Aorta (tissue), 5 donors: Measurements from ENCODE around the gene AAMP. TPM values are rescaled to one million over a fixed set of nuclear protein-coding genes. Genes with fewer than 3 reads are reported as not detected.

Experiments used
- ATAC-seq: fragments of 200-7000 bp; cut with Tn5 transposase; one replicate; pipeline ENCODE4 v1.9.1; 2022; ENCODE audit warnings: moderate library complexity; ENCODE audit not compliant: low FRiP score
- DNase-seq, 2 donors: peaks; one replicate each; pipeline ENCODE4 v3.0.0-alpha.2; 2020
- H3K27ac ChIP-seq, 2 donors: one replicate each; pipeline ENCODE4 v1.5.1; 2013; ENCODE audit warnings: low read length in 2 of 2, mild to moderate bottlenecking in 2 of 2, moderate library complexity in 2 of 2, control low read depth in 1 of 2, inconsistent platforms in 1 of 2, low read depth in 1 of 2
- H3K27me3 ChIP-seq, 2 donors: one replicate each; pipeline ENCODE4 v1.6.1; 2013; ENCODE audit warnings: control low read depth in 1 of 2, low read length in 1 of 2, mild to moderate bottlenecking in 1 of 2, moderate library complexity in 1 of 2; ENCODE audit not compliant: insufficient read depth in 2 of 2, control insufficient read depth in 1 of 2
- H3K36me3 ChIP-seq, 2 donors: one replicate each; pipeline ENCODE4 v1.6.1; 2013; ENCODE audit warnings: control low read depth in 1 of 2, low read length in 1 of 2, mild to moderate bottlenecking in 1 of 2; ENCODE audit not compliant: insufficient read depth in 2 of 2, control insufficient read depth in 1 of 2
- H3K4me1 ChIP-seq, 2 donors: one replicate each; pipeline ENCODE4 v1.6.1; 2013; ENCODE audit warnings: low read length in 2 of 2, control low read depth in 1 of 2, mild to moderate bottlenecking in 1 of 2, moderate library complexity in 1 of 2; ENCODE audit not compliant: insufficient read depth in 2 of 2, control insufficient read depth in 1 of 2
- H3K4me3 ChIP-seq, 2 donors: one replicate each; pipeline ENCODE4 v1.5.1; 2013; ENCODE audit warnings: low read length in 2 of 2, control low read depth in 1 of 2, mild to moderate bottlenecking in 1 of 2
- H3K9me3 ChIP-seq: one replicate; pipeline ENCODE4 v1.6.1; 2013; ENCODE audit warnings: mild to moderate bottlenecking, low read length; ENCODE audit not compliant: control insufficient read depth
- WGBS, 2 donors: extraction: QIAGEN DNeasy Blood & Tissue Kit; methylation state at CpG; one replicate each; pipeline ENCODE4 v1.1.7; 2013; 5-methylcytosine and 5-hydroxymethylcytosine counted together
- intact Hi-C, 2 donors: fragments of 100-400 bp; cut with DNase I; formaldehyde crosslinking; loops; one replicate each; pipeline versions ENCODE4 v1.14.2 to v1.15.0; 2022
- polyA plus RNA-seq, 2 donors: library from polyadenylated mRNA; stranded (reverse); fragments of 200-250 nt; gene quantifications; one replicate each; pipeline ENCODE4 v1.2.3, GENCODE V29; 2013
- total RNA-seq, 2 donors: library from RNA; stranded (reverse); fragmentation: NEBNext Ultra II Directional; extraction: Animal tissue kit (Norgen Biotek cat#: 25700); gene quantifications; one replicate each; pipeline ENCODE4 v1.2.1, GENCODE V29; 2021
- donor health status: healthy with polysubstance abuse.
- donor health status: Bipolar disorder and iron deficiency.
- donor health status: DM: no; HTN: no; CAD: no.
- donor health status: DM: no; HTN: no; CAD: no.
- donor health status: DM: yes; HTN: yes; CAD: no.

The AAMP gene
- total and polyA plus RNA-seq, 4 donors = 50.8 to 80.9 (median 57.0) TPM

DNA sequence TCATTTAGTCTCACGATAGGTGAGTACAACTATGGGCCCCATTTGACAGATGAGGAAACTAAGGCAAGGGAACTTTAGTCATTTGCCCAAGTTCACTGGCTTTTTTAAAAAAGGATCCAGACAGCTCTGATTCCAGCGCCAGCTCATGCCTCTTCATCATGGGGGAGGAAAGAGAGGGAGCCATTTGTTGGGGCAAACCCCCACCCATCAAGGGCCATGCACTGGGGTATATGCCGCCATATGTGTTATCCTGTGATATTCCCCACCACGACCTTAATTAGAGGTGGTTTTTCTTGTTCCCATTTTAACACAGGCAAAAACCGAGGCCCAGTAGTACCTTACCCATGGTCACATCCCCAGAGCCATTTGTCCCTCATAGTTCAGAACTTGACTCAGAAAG lies 9.8 kb downstream of the AAMP start:
- no peak overlapping the region for H3K4me3 ChIP-seq
- WGBS, 2 donors = 93 to 95% methylated on average over 5 of the region's 5 CpGs
- H3K9me3 ChIP-seq = no peaks in the 10 kb centered on the region
- intact Hi-C loops = loop anchor here in 1 of 2 donors (10.0 kb wide), 1 partner anchor 305 kb away; the partner anchor contains the start of genes CNOT9 and USP37
- no peaks in the 10 kb centered on the region for H3K27me3 ChIP-seq
- no peak overlapping the region for H3K27ac ChIP-seq
- H3K36me3 ChIP-seq = peaks cover 0 to 4% of the 10 kb centered on the region in 2 donors
- peak in 1 of 2 donors; percentile 33 for DNase-seq
- no peaks in the 10 kb centered on the region for H3K4me1 ChIP-seq
- ATAC-seq = no peak

DNA sequence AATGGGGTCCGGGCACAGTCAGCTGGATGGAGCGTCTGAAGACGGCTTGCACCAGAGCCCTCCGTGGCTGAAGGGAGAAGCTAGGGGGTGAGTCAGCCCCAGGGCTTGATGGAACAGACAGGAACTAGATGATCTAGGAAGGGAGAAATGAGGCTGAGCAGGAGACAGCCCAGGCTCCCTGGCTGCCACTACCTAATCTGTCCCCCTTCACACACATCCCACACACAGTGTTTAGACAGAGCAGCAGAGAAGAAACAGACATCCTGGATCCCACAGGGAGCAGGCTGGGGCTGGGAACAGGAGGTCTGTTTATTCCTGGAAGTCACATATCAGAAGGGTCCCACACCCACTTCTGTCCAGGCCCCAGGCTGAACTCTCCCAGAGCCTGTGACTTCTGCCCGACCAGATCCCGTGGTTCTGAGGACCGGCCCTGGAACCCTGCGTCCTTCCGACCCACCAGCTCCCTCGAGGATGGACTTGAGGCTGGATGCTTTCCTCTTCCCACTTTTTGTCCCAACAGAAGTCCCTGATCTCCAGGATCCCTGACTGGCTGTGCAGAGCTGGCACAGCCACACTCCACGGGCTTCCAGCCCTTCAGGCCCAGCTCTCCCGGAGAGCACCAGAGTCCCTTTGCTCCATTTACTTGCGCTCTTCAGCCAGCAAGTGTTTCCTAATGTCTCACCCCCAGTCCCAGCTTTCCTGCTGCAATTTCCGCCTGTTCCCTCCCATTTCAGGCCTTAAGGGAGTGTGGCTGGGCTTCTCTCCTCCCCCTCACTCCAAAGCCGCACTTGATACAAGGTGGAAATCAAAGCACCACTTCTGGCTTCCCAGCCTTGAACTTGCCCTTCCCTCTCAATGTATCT lies 10.6 kb downstream of the AAMP start:
- intact Hi-C loops = loop anchor here in 1 of 2 donors (5.0 kb wide), 1 partner anchor 72 kb away; no protein-coding TSS in a partner anchor
- no peaks in the 10 kb centered on the region for H3K4me1 ChIP-seq
- 23 to 29% methylated on average over 15 of the region's 15 CpGs for WGBS, 2 donors
- no peaks in the 10 kb centered on the region for H3K27me3 ChIP-seq
- peak overlapping the region in 1 of 2 donors; percentile 23 for H3K27ac ChIP-seq
- no peaks in the 10 kb centered on the region for H3K9me3 ChIP-seq
- DNase-seq = peak; percentile 78 to 81
- peak; percentile 71 for ATAC-seq
- H3K4me3 ChIP-seq = no peak overlapping the region
- H3K36me3 ChIP-seq = peaks cover 1 to 10% of the 10 kb centered on the region in 2 donors

DNA sequence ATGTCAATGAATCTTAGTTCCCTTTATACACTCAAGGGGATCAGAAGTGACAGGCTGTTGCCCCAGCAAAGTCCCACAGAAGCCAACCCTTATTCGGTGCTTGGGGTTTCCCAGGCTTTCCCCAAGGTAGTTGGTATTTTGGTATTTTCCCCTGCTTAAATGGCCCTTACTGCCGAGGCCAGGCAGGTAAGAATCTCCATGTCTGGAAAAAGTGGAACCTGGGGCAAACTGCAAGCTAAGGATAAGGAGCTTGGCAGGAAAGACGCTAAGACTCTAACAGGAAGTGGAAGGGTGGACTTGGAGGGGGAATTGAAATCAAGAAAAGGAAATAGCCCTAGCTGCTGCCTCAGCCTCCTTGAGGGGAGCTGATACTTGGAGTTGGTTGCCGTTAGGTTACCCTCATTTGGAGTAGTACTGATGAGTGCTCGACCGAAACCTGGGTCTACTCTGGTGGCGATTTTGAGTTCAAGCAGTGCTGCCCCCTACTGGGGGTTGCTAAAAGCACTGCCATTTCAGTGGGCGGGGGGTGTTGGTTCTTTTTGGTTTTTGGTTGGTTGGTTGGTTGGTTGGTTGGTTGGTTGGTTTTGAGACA lies 12.5 kb downstream of the AAMP start:
- ATAC-seq = peak; percentile 33
- Histone ChIP-seq H3K9me3 (no peaks in the 10 kb centered on the region), H3K4me3 (no peak overlapping the region), H3K4me1 (no peaks in the 10 kb centered on the region), H3K27ac (no peak overlapping the region), H3K27me3 (no peaks in the 10 kb centered on the region), H3K36me3 (peaks cover 9 to 10% of the 10 kb centered on the region in 2 donors)
- peak in 1 of 2 donors; percentile 67 for DNase-seq
- intact Hi-C loops = loop anchor here in 1 of 2 donors (5.0 kb wide), 1 partner anchor 70 kb away; no protein-coding TSS in a partner anchor
- WGBS, 2 donors = 51 to 52% methylated on average over 8 of the region's 8 CpGs

DNA sequence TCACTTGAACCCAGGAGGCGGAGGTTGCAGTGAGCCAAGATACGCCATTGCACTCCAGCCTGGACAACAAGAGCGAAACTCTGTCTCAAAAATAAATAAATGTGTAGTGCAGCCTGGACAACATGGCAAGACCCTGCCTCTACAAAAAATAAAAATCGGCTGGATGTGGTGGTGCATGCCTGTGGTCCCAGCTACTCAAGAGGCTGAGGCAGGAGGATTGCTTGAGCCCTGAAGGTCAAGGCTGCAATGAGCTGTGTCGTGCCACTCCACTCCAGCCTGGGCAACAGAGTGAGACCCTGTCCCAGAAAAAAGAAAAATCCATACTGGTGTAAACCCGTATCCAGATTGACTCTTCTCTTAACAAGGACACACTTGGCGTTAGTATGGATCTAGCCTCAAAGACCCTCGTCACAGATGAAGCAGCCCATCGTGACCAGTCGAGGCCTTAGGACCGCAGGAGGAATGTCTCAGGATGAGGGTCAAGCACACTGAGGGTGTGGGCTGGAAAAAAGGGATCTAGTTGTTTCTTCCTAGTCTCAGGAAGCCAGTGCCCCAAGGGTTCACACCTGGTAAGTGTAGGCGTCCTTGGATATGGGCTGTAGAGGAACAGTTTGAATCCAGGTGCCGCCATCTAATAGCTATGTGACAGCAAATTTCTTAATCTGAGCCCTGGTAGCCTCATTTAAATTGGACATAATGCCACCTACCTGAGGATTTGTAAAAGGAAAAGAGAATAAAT lies 13.2 kb downstream of the AAMP start:
- H3K4me1 ChIP-seq = no peaks in the 10 kb centered on the region
- 92% methylated on average over 13 of the region's 13 CpGs for WGBS, 2 donors
- peaks cover 10 to 14% of the 10 kb centered on the region in 2 donors for H3K36me3 ChIP-seq
- no peak for ATAC-seq
- peak in 1 of 2 donors; percentile 25 for DNase-seq
- H3K27ac ChIP-seq = no peak overlapping the region
- no peaks in the 10 kb centered on the region for H3K9me3 ChIP-seq
- intact Hi-C loops = loop anchor here in 1 of 2 donors (5.0 kb wide), 1 partner anchor 69 kb away; no protein-coding TSS in a partner anchor
- no peak overlapping the region for H3K4me3 ChIP-seq
- no peaks in the 10 kb centered on the region for H3K27me3 ChIP-seq

DNA sequence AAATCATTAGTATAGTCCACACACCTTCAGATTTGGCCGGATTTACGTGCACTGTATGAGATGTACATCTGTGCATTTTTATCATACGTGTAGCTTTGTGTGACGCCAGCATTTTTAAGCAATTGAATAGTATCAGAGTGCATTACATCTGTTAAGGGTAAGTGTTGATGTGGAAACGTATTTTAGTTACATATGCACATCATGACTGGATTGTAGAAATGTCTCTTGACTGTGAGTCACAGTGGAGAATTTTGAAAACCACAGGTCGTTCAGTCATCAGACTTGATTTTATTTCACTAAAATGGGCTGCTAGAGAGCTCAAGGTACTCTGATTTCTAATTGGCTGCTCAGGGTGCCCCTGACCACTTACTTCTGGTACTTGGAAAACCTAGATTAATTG lies 14.5 kb downstream of the AAMP start:
- Histone ChIP-seq H3K4me3 (no peak overlapping the region), H3K27ac (no peak overlapping the region), H3K4me1 (no peaks in the 10 kb centered on the region), H3K36me3 (peaks cover 10 to 14% of the 10 kb centered on the region in 2 donors), H3K27me3 (no peaks in the 10 kb centered on the region), H3K9me3 (no peaks in the 10 kb centered on the region)
- ATAC-seq (no peak), DNase-seq (no peak)
- intact Hi-C loops = loop anchor here in 1 of 2 donors (5.0 kb wide), 1 partner anchor 68 kb away; no protein-coding TSS in a partner anchor
- 65 to 84% methylated on average over 6 of the region's 6 CpGs for WGBS, 2 donors

DNA sequence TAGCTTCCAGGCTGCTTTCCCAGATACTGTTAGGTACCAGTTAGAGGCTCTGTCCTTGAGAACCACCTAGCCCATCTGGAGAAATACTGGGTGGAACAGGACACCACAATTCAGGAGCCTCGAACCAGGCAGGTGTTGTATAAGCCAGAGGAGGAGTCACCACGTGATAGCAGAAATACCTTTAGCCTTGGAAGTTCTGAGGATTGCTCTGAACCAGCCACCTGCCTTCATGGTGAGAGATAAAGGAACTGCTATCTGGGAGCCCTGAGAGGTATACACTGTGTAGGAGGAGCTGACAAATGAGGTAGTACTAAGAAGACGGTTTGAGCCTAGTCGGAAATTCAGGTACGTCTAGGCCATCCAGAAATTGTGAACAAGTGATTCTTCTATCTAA lies 16.7 kb downstream of the AAMP start:
- Histone ChIP-seq H3K4me3 (no peak overlapping the region), H3K27me3 (no peaks in the 10 kb centered on the region), H3K4me1 (no peaks in the 10 kb centered on the region), H3K27ac (no peak overlapping the region), H3K9me3 (no peaks in the 10 kb centered on the region), H3K36me3 (peaks cover 10 to 26% of the 10 kb centered on the region in 2 donors)
- DNase-seq (peak in 1 of 2 donors; percentile 19), ATAC-seq (no peak)
- 85 to 89% methylated on average over 5 of the region's 5 CpGs for WGBS, 2 donors
- intact Hi-C loops = no loop called here

DNA sequence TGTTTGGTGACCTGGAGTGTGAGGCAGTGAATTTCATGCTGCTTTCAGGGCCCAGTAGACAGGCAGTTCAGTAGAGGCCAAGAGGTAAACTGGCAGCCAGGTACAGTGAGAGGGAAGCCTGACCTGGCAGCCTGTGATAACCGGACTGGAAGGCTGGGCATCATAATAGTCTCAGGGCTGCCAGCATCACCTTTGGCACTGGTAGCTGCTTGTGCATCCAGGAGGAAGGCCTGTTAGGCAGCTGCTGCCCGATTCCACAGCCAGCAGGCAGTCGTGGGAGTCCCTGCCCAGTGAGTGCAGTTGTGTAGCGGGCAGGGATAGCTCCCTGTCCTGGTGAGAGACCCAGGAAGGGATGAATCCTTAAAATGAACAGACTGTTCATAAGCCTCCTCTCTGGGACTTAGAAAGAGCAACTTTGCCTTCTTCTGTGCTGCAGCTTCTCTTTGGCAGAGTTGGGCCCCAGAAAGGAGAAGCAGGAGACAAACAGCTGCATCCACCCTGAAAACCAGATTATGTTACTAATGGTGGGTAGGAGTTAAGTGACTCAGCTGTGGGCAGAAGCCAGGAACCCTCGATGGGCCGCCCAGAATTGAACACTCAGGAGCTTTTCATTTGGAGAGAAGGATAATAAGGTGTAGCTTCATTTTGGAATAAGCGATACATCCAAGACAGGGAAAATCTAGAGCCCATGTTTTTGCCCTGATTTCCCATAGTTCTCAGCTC lies 17.3 kb downstream of the AAMP start:
- ATAC-seq (no peak), DNase-seq (peak in 1 of 2 donors; percentile 24)
- no peak overlapping the region for H3K4me3 ChIP-seq
- intact Hi-C loops = no loop called here
- H3K27me3 ChIP-seq = no peaks in the 10 kb centered on the region
- H3K4me1 ChIP-seq = no peaks in the 10 kb centered on the region
- no peaks in the 10 kb centered on the region for H3K9me3 ChIP-seq
- H3K36me3 ChIP-seq = peaks cover 12 to 27% of the 10 kb centered on the region in 2 donors
- 58 to 72% methylated on average over 7 of the region's 7 CpGs for WGBS, 2 donors
- H3K27ac ChIP-seq = no peak overlapping the region

DNA sequence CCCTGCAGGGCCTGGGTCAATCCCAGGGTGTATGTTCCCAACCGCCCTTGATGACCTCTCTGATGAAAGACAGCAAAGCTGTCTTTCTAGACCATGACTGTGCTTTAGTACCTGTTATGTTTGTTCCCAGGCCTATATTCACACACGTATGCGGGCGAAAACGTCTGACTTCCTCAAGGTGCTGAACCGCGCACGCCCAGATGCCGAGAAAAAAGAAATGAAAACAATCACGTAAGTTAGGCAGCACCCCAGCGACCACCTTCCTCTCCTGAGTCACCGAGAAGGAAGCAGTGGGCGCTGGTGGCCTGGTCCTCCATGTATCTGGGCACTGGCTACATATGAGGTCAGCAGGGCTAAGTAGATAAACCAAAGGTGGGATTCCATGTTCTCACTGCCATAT lies 20.2 kb downstream of the AAMP start:
- intact Hi-C loops = no loop called here
- H3K4me3 ChIP-seq = no peak overlapping the region
- WGBS, 2 donors = 92 to 93% methylated on average over 13 of the region's 13 CpGs
- DNase-seq (no peak), ATAC-seq (no peak)
- H3K27me3 ChIP-seq = no peaks in the 10 kb centered on the region
- no peak overlapping the region for H3K27ac ChIP-seq
- H3K4me1 ChIP-seq = no peaks in the 10 kb centered on the region
- H3K9me3 ChIP-seq = no peaks in the 10 kb centered on the region
- H3K36me3 ChIP-seq = peaks cover 14 to 35% of the 10 kb centered on the region in 2 donors
